IMR-90 (cell line): ENCODE data around the gene ITPK1. TPM values are rescaled to one million over a fixed set of nuclear protein-coding genes. Genes with fewer than 3 reads are reported as not detected.

Experiments used
- ATAC-seq: fragments of 200-7000 bp; cut with Tn5 transposase; 2 replicates; pipeline ENCODE4 v1.9.1; 2020; ENCODE audit warnings: low read depth, mild to moderate bottlenecking, moderate library complexity
- BruUV-seq: library from RNA; stranded (reverse); fragments of 400-500 nt; replicated peaks from 2 replicates; lab custom pipeline; 2021; lab: Mats Ljungman, UMichigan
- CTCF ChIA-PET: fragments of 300-600 bp; formaldehyde crosslinking; extraction: SDS; loops from one replicate; lab custom pipeline; 2021; ENCODE audit warnings: antibody characterized with exemption; lab: Yijun Ruan, JAX
- POLR2A ChIA-PET: fragments of 300-600 bp; sonication (Branson Sonifier 250); formaldehyde crosslinking; loops from one replicate; lab custom pipeline; 2022; ENCODE audit warnings: antibody characterized with exemption; ENCODE audit not compliant: unreplicated experiment; lab: Charles Lee
- DNase-seq: peaks from one replicate; pipeline ENCODE4 v3.0.0; 2013
- H2AFZ ChIP-seq: replicated peaks from 2 replicates; pipeline ENCODE3; 2013; ENCODE audit warnings: low read length, mild to moderate bottlenecking; ENCODE audit not compliant: poor library complexity
- H2AK5ac ChIP-seq: 2 replicates; pipeline ENCODE4 v1.6.1; 2013; ENCODE audit warnings: low read depth, low read length, inconsistent platforms
- H2AK9ac ChIP-seq: replicated peaks from 2 replicates; pipeline ENCODE3; 2013; ENCODE audit warnings: mild to moderate bottlenecking, low read depth, low read length, moderate library complexity; ENCODE audit not compliant: poor library complexity
- H2BK120ac ChIP-seq: 2 replicates; pipeline ENCODE4 v1.6.1; 2013; ENCODE audit warnings: low read depth, low read length, inconsistent platforms
- H2BK15ac ChIP-seq: 3 replicates; pipeline ENCODE4 v1.6.1; 2013; ENCODE audit warnings: low read depth, low read length, inconsistent platforms
- H2BK20ac ChIP-seq: 2 replicates; pipeline ENCODE4 v1.6.1; 2013; ENCODE audit warnings: low read depth, mild to moderate bottlenecking, inconsistent platforms, low read length, moderate library complexity
- H2BK5ac ChIP-seq: 2 replicates; pipeline ENCODE4 v1.6.1; 2013; ENCODE audit warnings: mild to moderate bottlenecking, low read depth, low read length, inconsistent platforms; ENCODE audit not compliant: poor library complexity, severe bottlenecking
- H3K14ac ChIP-seq: replicated peaks from 2 replicates; pipeline ENCODE4 v1.6.1; 2013; ENCODE audit warnings: low read depth, low read length, inconsistent platforms
- H3K18ac ChIP-seq: 2 replicates; pipeline ENCODE4 v1.6.1; 2013; ENCODE audit warnings: low read depth, low read length, control low read depth
- H3K23ac ChIP-seq: 2 replicates; pipeline ENCODE4 v1.6.1; 2013; ENCODE audit warnings: low read depth, low read length, inconsistent platforms
- H3K27ac ChIP-seq: 2 replicates; pipeline ENCODE4 v1.5.1; 2013; ENCODE audit warnings: mild to moderate bottlenecking, control low read depth, low read length; ENCODE audit not compliant: insufficient read depth
- H3K27me3 ChIP-seq: 2 replicates; pipeline ENCODE4 v1.6.1; 2013; ENCODE audit warnings: low read length; ENCODE audit not compliant: control insufficient read depth, insufficient read depth
- H3K36me3 ChIP-seq: 2 replicates; pipeline ENCODE4 v1.6.1; 2013; ENCODE audit warnings: low read length, mixed read lengths; ENCODE audit not compliant: control insufficient read depth, insufficient read depth
- H3K4ac ChIP-seq: 2 replicates; pipeline ENCODE4 v1.6.1; 2013; ENCODE audit warnings: low read depth, low read length, inconsistent platforms
- H3K4me1 ChIP-seq: 2 replicates; pipeline ENCODE4 v1.6.1; 2013; ENCODE audit warnings: low read length, mixed read lengths; ENCODE audit not compliant: control insufficient read depth, insufficient read depth
- H3K4me2 ChIP-seq: 2 replicates; pipeline ENCODE4 v1.6.1; 2013; ENCODE audit warnings: low read depth, mild to moderate bottlenecking, control low read depth, low read length, moderate library complexity
- H3K4me3 ChIP-seq: 2 replicates; pipeline ENCODE4 v1.5.1; 2013; ENCODE audit warnings: low read depth, mild to moderate bottlenecking, control low read depth, low read length, moderate library complexity; ENCODE audit not compliant: insufficient read depth
- H3K56ac ChIP-seq: 2 replicates; pipeline ENCODE4 v1.6.1; 2013; ENCODE audit warnings: low read length, inconsistent platforms; ENCODE audit not compliant: insufficient read depth; ENCODE audit errors: extremely low read depth
- H3K79me1 ChIP-seq, 2 experiments: 2 replicates each; pipeline ENCODE4 v1.6.1; 2013; ENCODE audit warnings: low read length in 2 of 2, inconsistent platforms in 1 of 2, low read depth in 1 of 2
- H3K9ac ChIP-seq: 2 replicates; pipeline ENCODE4 v1.6.1; 2013; ENCODE audit warnings: low read depth, low read length, control low read depth
- H3K9me1 ChIP-seq: 2 replicates; pipeline ENCODE4 v1.6.1; 2013; ENCODE audit warnings: low read length, inconsistent platforms; ENCODE audit not compliant: insufficient read depth
- H3K9me3 ChIP-seq: 2 replicates; pipeline ENCODE4 v1.6.1; 2013; ENCODE audit warnings: low read length; ENCODE audit not compliant: control insufficient read depth, insufficient read depth
- H4K20me1 ChIP-seq: 2 replicates; pipeline ENCODE4 v1.6.1; 2013; ENCODE audit warnings: low read length, inconsistent platforms; ENCODE audit not compliant: insufficient read depth
- H4K5ac ChIP-seq: 2 replicates; pipeline ENCODE4 v1.6.1; 2013; ENCODE audit warnings: mild to moderate bottlenecking, low read depth, low read length, control low read depth
- H4K8ac ChIP-seq, 2 experiments: 2 replicates each; pipeline ENCODE4 v1.6.1; 2013; ENCODE audit warnings: low read depth in 2 of 2, low read length in 2 of 2, control low read depth in 1 of 2, inconsistent platforms in 1 of 2
- H4K91ac ChIP-seq: 2 replicates; pipeline ENCODE4 v1.6.1; 2013; ENCODE audit warnings: low read depth, low read length, inconsistent platforms; ENCODE audit not compliant: insufficient read depth
- BHLHE40 ChIP-seq: fragments of 150-350 bp; IDR thresholded peaks from 2 replicates; pipeline ENCODE4 v1.6.1; 2016; ENCODE audit warnings: mild to moderate bottlenecking, low read depth, low read length
- CEBPB ChIP-seq: IDR thresholded peaks from 2 replicates; pipeline ENCODE4 v1.6.1; 2012; ENCODE audit warnings: low read depth, low read length, improper control_type of control experiment
- ELK1 ChIP-seq: fragments of 150-350 bp; IDR thresholded peaks from 2 replicates; pipeline ENCODE4 v1.6.1; 2016; ENCODE audit warnings: low read depth, mild to moderate bottlenecking, low read length, moderate library complexity, borderline replicate concordance
- FOS ChIP-seq: fragments of 150-350 bp; IDR thresholded peaks from 2 replicates; pipeline ENCODE4 v1.6.1; 2016; ENCODE audit warnings: low read depth, low read length
- MAFK ChIP-seq: IDR thresholded peaks from 2 replicates; pipeline ENCODE4 v1.6.1; 2012; ENCODE audit warnings: low read depth, low read length, improper control_type of control experiment
- MAZ ChIP-seq: IDR thresholded peaks from 2 replicates; pipeline ENCODE4 v1.6.1; 2012; ENCODE audit warnings: low read depth, mild to moderate bottlenecking, low read length, improper control_type of control experiment, moderate library complexity, borderline replicate concordance
- MXI1 ChIP-seq: IDR thresholded peaks from 2 replicates; pipeline ENCODE4 v1.6.1; 2012; ENCODE audit warnings: low read depth, mild to moderate bottlenecking, low read length, moderate library complexity, borderline replicate concordance
- NFE2L2 ChIP-seq: fragments of 150-350 bp; IDR thresholded peaks from 2 replicates; pipeline ENCODE4 v1.6.1; 2016; ENCODE audit warnings: low read depth, mild to moderate bottlenecking, low read length
- RCOR1 ChIP-seq: IDR thresholded peaks from 2 replicates; pipeline ENCODE4 v1.6.1; 2012; ENCODE audit warnings: mild to moderate bottlenecking, low read length, improper control_type of control experiment; ENCODE audit not compliant: insufficient replicate concordance
- USF2 ChIP-seq: fragments of 150-350 bp; IDR thresholded peaks from 2 replicates; pipeline ENCODE4 v1.6.1; 2017; ENCODE audit warnings: mild to moderate bottlenecking, antibody characterized with exemption, low read length, low read depth
- WGBS, 2 experiments: methylation state at CpG; one replicate each; pipeline versions ENCODE4 v1.1.5 to v1.1.7; 2013; ENCODE audit warnings: missing lambda C conversion rate in 2 of 2; ENCODE audit not compliant: insufficient read length in 1 of 2; ENCODE audit errors: extremely low coverage in 2 of 2; 5-methylcytosine and 5-hydroxymethylcytosine counted together
- dilution Hi-C: fragments of 300-500 bp; cut with HindIII; formaldehyde crosslinking; loops from one replicate; pipeline ENCODE4 v1.14.3; 2018; ENCODE audit warnings: low sequenced_read_pairs; ENCODE audit not compliant: unreplicated experiment
- in situ Hi-C: fragments of 300-500 bp; cut with MboI; formaldehyde crosslinking; loops from 3 replicates; pipeline ENCODE4 v1.14.3; 2019; ENCODE audit warnings: low sequenced_read_pairs, inconsistent platforms, mixed read lengths
- intact Hi-C: fragments of 100-400 bp; cut with micrococcal nuclease; formaldehyde crosslinking; loops from 2 replicates; pipeline ENCODE4 v1.10.0; 2022
- polyA plus RNA-seq, 3 experiments: library from polyadenylated mRNA; depleted of rRNA; stranded (reverse); fragments of >200 nt; gene quantifications; 2 replicates each; pipeline ENCODE4 v1.2.3, GENCODE V29; 2012; ENCODE audit warnings: low replicate concordance in 1 of 3
- total RNA-seq: library from RNA; depleted of rRNA; stranded (reverse); fragments of >200 nt; gene quantifications from 2 replicates; pipeline ENCODE4 v1.2.3, GENCODE V29; 2012

ITPK1 gene
- total and polyA plus RNA-seq, 2 of the 4 experiments (the other 2 are of a cell fraction) = 21.7 to 26.9 TPM

- no peak overlapping the region for H3K27ac ChIP-seq
- intact Hi-C loops (no loop called here), dilution Hi-C loops (no loop called here), in situ Hi-C loops (no loop called here)
- no peaks in the 10 kb centered on the region for H3K79me1 ChIP-seq
- no TSS peak for BruUV-seq
- ChIA-PET CTCF (no interaction called here), POLR2A (no interaction called here)
- H3K4me3 ChIP-seq = no peak overlapping the region
- no peaks in the 10 kb centered on the region for H3K36me3 ChIP-seq
- H3K4me2 ChIP-seq = no peak overlapping the region
- WGBS, 2 experiments = no CpG with 5 or more reads among the region's 13 CpGs
- H2AK5ac ChIP-seq = no peak overlapping the region
- no peak overlapping the region for H3K56ac ChIP-seq
- no peak for TF ChIP-seq NFE2L2
- TF ChIP-seq USF2 = no peak
- no peak for TF ChIP-seq ELK1
- no peak for TF ChIP-seq MAFK
- no peak for TF ChIP-seq BHLHE40
- TF ChIP-seq MAZ = no peak
- no peak for TF ChIP-seq FOS
- no peak for TF ChIP-seq RCOR1
- no peak for TF ChIP-seq MXI1
- TF ChIP-seq CEBPB = no peak
- peaks cover 4% of the 10 kb centered on the region; the same call in 1 of the 2 replicates for H3K9me1 ChIP-seq
- no peaks in the 10 kb centered on the region; the same call in none of the 2 replicates for H4K20me1 ChIP-seq
- no peaks in the 10 kb centered on the region for H3K9me3 ChIP-seq
- ATAC-seq = no peak
- H4K8ac ChIP-seq = no peak overlapping the region
- DNase-seq = no peak
- H2BK5ac ChIP-seq = no peak overlapping the region
- no peak overlapping the region for H3K9ac ChIP-seq
- H2BK15ac ChIP-seq = no peak overlapping the region
- no peak overlapping the region for H3K23ac ChIP-seq
- no peak overlapping the region for H2BK20ac ChIP-seq
- H2AFZ ChIP-seq = no peak overlapping the region
- no peak overlapping the region for H3K14ac ChIP-seq
- no peaks in the 10 kb centered on the region for H3K27me3 ChIP-seq
- H4K91ac ChIP-seq = no peak overlapping the region
- no peak overlapping the region for H2AK9ac ChIP-seq
- no peak overlapping the region for H3K4ac ChIP-seq
- H4K5ac ChIP-seq = no peak overlapping the region
- no peak overlapping the region for H2BK120ac ChIP-seq
- H3K18ac ChIP-seq = no peak overlapping the region
- peaks cover 6% of the 10 kb centered on the region; the same call in 1 of the 2 replicates for H3K4me1 ChIP-seq
Observed at GRCh38 chr14:93010522-93011140, 105.1 kb downstream of the ITPK1 start.
